MCF 10A (cell line): Measurements from ENCODE around the gene ANGPTL8. TPM values are rescaled to one million over a fixed set of nuclear protein-coding genes. Genes with fewer than 3 reads are reported as not detected.
A peak's percentile ranks its signal among the peaks of the same experiment; 100 is the strongest.

ENCODE experiments used
- BruUV-seq: library from RNA; stranded (reverse); fragments of 400-500 nt; replicated peaks from 2 replicates; lab custom pipeline; 2021; lab: Mats Ljungman, UMichigan
- CTCF ChIA-PET: fragments of 300-600 bp; sonication (Branson Sonifier 250); formaldehyde crosslinking; extraction: SDS; loops from one replicate; lab custom pipeline; 2021; ENCODE audit warnings: antibody characterized with exemption, inconsistent platforms; lab: Yijun Ruan, JAX
- POLR2A ChIA-PET: fragments of 300-600, 350-650 bp; sonication (Branson Sonifier 250); formaldehyde crosslinking; extraction: SDS; loops from one replicate; lab custom pipeline; 2020; ENCODE audit warnings: antibody characterized with exemption, inconsistent platforms; lab: Yijun Ruan, JAX
- DNase-seq: peaks from one replicate; pipeline ENCODE4 v3.0.0-alpha.2; 2018; ENCODE audit not compliant: unreplicated experiment
- H3K27ac Mint-ChIP-seq: one replicate; pipeline ENCODE4 v1.8.0; 2022; ENCODE audit warnings: mild to moderate bottlenecking, low read depth, mixed read lengths; ENCODE audit not compliant: unreplicated experiment
- H3K27me3 Mint-ChIP-seq: one replicate; pipeline ENCODE4 v1.8.0; 2022; ENCODE audit warnings: mixed read lengths; ENCODE audit not compliant: insufficient read depth, unreplicated experiment
- H3K36me3 Mint-ChIP-seq: one replicate; pipeline ENCODE4 v1.8.0; 2022; ENCODE audit warnings: mild to moderate bottlenecking, moderate library complexity, mixed read lengths; ENCODE audit not compliant: insufficient read depth, unreplicated experiment
- H3K4me1 Mint-ChIP-seq: one replicate; pipeline ENCODE4 v1.8.0; 2022; ENCODE audit warnings: mixed read lengths; ENCODE audit not compliant: insufficient read depth, unreplicated experiment
- H3K4me3 Mint-ChIP-seq: one replicate; pipeline ENCODE4 v1.8.0; 2022; ENCODE audit warnings: mild to moderate bottlenecking, moderate library complexity, mixed read lengths; ENCODE audit not compliant: unreplicated experiment
- H3K9me3 Mint-ChIP-seq: one replicate; pipeline ENCODE4 v1.8.0; 2022; ENCODE audit warnings: mixed read lengths; ENCODE audit not compliant: unreplicated experiment
- intact Hi-C: fragments of 100-400 bp; cut with micrococcal nuclease; formaldehyde crosslinking; loops from 2 replicates; pipeline ENCODE4 v1.14.1; 2022
- total RNA-seq: library from RNA; stranded (reverse); gene quantifications from 2 replicates; pipeline ENCODE4 v1.2.3, GENCODE V29; 2022
- TF ChIP-seq, protein P1 (sequence below): fragments of 200-600 bp; IDR thresholded peaks from one replicate; pipeline ENCODE4 v1.8.0; 2022; ENCODE audit warnings: antibody characterized with exemption, mild to moderate bottlenecking; ENCODE audit not compliant: unreplicated experiment

ANGPTL8 gene
- total RNA-seq, 1 experiment from 2014 or later: not detected

DNA sequence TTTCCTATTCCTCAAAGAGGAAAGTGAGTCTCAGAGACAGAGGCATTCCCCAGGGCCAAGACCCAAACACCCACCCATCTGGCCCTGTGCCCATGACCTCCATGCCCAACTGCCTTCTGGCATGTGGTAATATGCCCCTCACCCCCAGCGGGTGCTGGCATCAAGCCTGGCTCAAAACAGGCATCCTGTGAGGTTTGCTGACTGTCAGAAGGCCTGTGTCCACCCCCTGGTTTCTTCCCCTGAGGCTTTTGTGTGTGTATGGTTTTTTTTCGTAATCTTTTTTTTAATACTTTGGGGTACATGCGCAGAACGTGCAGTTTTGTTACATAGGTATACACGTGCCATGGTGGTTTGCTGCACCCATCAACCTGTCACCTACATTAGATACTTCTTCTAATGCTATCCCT lies 34.5 kb upstream of the ANGPTL8 start:
- intact Hi-C loops: loop anchor here (2.0 kb wide), 1 partner anchor 168 kb away; no protein-coding TSS in a partner anchor

DNA sequence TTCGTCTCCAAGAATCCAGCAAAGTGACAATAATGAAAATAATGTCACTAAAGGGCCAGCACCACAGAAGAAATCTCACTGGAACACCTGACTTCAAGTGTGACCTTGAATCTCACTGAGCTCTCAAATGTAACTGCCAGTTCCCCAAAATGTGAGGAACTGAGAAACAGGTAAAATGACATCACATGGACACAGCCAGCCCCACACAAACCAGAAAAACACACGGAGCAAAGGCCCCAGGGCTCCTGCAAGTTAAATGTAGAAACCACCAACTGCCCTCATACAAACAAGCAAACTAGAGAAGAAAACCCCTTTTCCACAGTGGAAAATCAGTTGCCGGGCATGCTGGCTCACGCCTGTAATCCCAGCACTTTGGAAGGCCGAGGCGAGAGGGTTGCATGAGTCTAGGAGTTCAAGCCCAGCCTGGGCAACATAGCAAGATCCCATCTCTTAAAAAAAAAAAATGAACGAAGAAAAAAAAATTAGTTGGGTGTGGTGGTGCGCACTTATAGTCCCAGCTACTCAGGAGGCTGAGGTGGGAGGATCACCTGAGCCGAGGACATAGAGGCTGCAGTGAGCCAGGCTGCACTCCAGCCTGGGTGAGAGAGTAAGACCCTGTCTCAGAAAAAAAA lies 33.4 kb upstream of the ANGPTL8 start:
- Mint-ChIP-seq H3K36me3 (peaks cover 9% of the 10 kb centered on the region), H3K27me3 (no peaks in the 10 kb centered on the region), H3K27ac (no peak overlapping the region), H3K4me3 (no peak overlapping the region), H3K9me3 (no peaks in the 10 kb centered on the region), H3K4me1 (peaks cover 25% of the 10 kb centered on the region)
- ChIA-PET CTCF (interaction anchor here (0.7 to 4.9 kb wide), 3 partner anchors 35 to 77 kb away, joined by 3 to 41 read pairs (median 4); no protein-coding TSS in a partner anchor), POLR2A (interaction anchor here (1.2 kb wide), 1 partner anchor 69 kb away, joined by 5 read pairs; no protein-coding TSS in a partner anchor)
- DNase-seq: no peak
- no TSS peak for BruUV-seq
- intact Hi-C loops: loop anchor here (2.0 kb wide), 1 partner anchor 169 kb away; no protein-coding TSS in a partner anchor
- TF ChIP-seq, protein P1, sequence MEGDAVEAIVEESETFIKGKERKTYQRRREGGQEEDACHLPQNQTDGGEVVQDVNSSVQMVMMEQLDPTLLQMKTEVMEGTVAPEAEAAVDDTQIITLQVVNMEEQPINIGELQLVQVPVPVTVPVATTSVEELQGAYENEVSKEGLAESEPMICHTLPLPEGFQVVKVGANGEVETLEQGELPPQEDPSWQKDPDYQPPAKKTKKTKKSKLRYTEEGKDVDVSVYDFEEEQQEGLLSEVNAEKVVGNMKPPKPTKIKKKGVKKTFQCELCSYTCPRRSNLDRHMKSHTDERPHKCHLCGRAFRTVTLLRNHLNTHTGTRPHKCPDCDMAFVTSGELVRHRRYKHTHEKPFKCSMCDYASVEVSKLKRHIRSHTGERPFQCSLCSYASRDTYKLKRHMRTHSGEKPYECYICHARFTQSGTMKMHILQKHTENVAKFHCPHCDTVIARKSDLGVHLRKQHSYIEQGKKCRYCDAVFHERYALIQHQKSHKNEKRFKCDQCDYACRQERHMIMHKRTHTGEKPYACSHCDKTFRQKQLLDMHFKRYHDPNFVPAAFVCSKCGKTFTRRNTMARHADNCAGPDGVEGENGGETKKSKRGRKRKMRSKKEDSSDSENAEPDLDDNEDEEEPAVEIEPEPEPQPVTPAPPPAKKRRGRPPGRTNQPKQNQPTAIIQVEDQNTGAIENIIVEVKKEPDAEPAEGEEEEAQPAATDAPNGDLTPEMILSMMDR: no peak

More for the DNA sequence above, 34.5 kb upstream of the ANGPTL8 start:
- ChIA-PET CTCF (interaction anchor here (0.5 to 4.9 kb wide), 10 partner anchors 13 to 348 kb away, joined by 3 to 41 read pairs (median 6); partner anchors contain the start of gene SPC24), POLR2A (interaction anchor here (0.6 kb wide), 1 partner anchor 41 kb away, joined by 3 read pairs; no protein-coding TSS in a partner anchor)
- peaks cover 9% of the 10 kb centered on the region for H3K36me3 Mint-ChIP-seq
- peaks cover 25% of the 10 kb centered on the region for H3K4me1 Mint-ChIP-seq
- peak overlapping the region; percentile 35 for H3K4me3 Mint-ChIP-seq
- no peaks in the 10 kb centered on the region for H3K9me3 Mint-ChIP-seq
- H3K27me3 Mint-ChIP-seq: no peaks in the 10 kb centered on the region
- DNase-seq: peak; percentile 97
- peak overlapping the region; percentile 83 for H3K27ac Mint-ChIP-seq
- no TSS peak for BruUV-seq
- TF ChIP-seq, protein P1: no peak

DNA sequence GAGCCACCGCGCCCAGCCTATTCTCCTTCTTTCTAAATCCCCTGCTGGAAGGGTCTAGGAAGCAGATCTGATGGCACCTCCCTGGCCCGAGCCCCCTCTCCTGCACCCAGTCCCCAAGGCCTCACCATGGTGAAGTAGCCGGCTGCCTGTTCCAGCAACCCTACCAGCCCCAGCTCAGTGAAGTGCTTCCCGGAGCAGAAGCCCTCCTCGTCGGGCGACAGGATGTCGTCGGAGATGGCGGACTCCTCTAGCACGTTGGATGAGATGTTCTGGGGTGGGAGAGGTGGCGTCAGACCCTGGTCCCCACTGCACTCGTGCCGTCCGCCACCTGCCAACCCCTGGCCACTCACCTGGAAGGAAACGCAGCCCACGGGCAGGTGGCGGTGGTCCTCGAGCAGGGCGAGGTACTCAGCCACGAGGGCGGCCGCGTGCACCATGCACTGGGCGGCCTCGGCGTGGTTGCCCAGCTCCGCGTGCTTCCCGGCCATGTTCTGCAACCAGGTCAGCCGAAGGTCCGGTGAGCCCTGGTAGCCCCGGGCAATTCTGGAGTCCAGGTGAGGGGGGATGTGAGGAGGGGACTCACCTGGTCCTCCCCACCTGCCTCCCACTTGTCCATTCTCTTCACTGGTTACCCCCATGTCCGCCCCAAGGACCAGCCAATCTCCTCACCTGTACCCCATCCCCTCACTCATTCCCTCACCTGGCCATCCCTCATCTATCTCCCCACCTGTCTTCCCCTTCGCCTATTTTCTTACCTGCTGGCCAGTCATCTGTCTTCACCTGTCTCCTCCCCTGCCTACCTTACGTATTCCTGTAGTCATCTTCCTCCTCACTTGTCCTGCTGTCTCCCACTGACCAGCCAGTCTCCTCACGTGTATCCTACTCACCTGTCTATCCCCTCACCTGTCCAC lies 30.6 kb upstream of the ANGPTL8 start:
- DNase-seq: no peak
- BruUV-seq: no TSS peak
- Mint-ChIP-seq H3K9me3 (no peaks in the 10 kb centered on the region), H3K4me3 (no peak overlapping the region), H3K27me3 (no peaks in the 10 kb centered on the region), H3K36me3 (peaks cover 24% of the 10 kb centered on the region), H3K27ac (no peak overlapping the region), H3K4me1 (peaks cover 15% of the 10 kb centered on the region)
- intact Hi-C loops: no loop called here
- TF ChIP-seq, protein P1: no peak
- POLR2A ChIA-PET: no interaction called here
- CTCF ChIA-PET: no interaction called here
